ENCODE results near the gene ADAMTS8. TPM values are rescaled to one million over a fixed set of nuclear protein-coding genes. Genes with fewer than 3 reads are reported as not detected.

The ADAMTS8 gene, protein sequence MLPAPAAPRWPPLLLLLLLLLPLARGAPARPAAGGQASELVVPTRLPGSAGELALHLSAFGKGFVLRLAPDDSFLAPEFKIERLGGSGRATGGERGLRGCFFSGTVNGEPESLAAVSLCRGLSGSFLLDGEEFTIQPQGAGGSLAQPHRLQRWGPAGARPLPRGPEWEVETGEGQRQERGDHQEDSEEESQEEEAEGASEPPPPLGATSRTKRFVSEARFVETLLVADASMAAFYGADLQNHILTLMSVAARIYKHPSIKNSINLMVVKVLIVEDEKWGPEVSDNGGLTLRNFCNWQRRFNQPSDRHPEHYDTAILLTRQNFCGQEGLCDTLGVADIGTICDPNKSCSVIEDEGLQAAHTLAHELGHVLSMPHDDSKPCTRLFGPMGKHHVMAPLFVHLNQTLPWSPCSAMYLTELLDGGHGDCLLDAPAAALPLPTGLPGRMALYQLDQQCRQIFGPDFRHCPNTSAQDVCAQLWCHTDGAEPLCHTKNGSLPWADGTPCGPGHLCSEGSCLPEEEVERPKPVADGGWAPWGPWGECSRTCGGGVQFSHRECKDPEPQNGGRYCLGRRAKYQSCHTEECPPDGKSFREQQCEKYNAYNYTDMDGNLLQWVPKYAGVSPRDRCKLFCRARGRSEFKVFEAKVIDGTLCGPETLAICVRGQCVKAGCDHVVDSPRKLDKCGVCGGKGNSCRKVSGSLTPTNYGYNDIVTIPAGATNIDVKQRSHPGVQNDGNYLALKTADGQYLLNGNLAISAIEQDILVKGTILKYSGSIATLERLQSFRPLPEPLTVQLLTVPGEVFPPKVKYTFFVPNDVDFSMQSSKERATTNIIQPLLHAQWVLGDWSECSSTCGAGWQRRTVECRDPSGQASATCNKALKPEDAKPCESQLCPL
- total RNA-seq: 0.70 to 1.3 TPM (median 0.96 TPM) in 3 replicates

DNA sequence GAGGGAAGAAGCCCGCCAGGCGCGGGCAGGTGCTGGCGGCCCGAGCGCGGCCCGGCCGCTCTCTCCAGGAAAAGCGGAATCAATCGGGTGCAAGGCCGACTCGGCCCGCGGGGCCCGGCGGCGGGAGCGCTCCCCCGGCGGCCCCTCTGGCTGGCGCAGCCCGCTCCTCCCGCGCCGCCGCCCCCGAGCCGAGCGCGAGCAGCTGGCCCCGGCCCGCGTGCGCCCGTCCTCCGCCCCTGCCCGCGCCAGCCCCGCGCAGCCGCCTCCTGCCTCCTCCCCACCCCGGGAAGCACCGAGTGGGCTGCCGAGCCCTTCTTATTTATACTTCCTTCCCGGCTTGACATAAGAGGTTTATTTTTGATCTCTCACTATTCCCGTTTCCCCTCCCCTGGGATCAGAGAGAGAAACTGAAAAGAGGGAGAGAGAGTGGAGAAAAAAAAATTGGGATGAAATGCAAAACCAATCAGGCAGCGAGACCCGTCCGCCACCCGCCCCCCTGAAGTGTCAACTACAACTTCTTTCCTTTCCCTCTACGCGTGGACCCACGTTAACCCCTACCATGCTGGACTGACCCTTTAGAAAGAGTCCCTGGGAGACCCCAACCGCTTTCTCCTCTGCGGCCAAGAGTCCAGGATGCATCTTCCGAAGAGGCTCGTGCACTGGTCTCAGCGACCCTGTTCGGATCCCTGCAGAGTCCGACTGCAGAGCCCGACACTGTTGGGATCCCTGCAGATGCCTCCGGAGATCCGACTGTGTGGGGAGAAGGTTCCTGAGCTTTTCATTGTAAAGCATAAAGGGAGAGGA, at the start of gene ADAMTS8:
Gene ADAMTS8 (minus strand): TSS at position 294 of the 804 bp plus-strand sequence. CDS start 323 bp downstream, outside the sequence.
- H3K4me3 Mint-ChIP-seq: peak within 1 kb of the TSS; percentile 70
- H3K4me1 Mint-ChIP-seq: peaks cover 22% of the 10 kb centered on the region
- H3K9me3 Mint-ChIP-seq: no peaks in the 10 kb centered on the region
- H3K27me3 Mint-ChIP-seq (ENCODE audit: low read depth): peaks cover 66% of the 10 kb centered on the region
- peak within 1 kb of the TSS; percentile 30 for H3K27ac Mint-ChIP-seq
- H3K36me3 Mint-ChIP-seq: peaks cover 1% of the 10 kb centered on the region
- peak in 1 of 2 experiments; percentile 48 for DNase-seq (ENCODE audit: low spot score in 2 of 2, unreplicated experiment in 2 of 2)
- TF ChIP-seq, protein P1, sequence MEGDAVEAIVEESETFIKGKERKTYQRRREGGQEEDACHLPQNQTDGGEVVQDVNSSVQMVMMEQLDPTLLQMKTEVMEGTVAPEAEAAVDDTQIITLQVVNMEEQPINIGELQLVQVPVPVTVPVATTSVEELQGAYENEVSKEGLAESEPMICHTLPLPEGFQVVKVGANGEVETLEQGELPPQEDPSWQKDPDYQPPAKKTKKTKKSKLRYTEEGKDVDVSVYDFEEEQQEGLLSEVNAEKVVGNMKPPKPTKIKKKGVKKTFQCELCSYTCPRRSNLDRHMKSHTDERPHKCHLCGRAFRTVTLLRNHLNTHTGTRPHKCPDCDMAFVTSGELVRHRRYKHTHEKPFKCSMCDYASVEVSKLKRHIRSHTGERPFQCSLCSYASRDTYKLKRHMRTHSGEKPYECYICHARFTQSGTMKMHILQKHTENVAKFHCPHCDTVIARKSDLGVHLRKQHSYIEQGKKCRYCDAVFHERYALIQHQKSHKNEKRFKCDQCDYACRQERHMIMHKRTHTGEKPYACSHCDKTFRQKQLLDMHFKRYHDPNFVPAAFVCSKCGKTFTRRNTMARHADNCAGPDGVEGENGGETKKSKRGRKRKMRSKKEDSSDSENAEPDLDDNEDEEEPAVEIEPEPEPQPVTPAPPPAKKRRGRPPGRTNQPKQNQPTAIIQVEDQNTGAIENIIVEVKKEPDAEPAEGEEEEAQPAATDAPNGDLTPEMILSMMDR (IDR thresholded peaks at IDR 0.05; ENCODE audit: unreplicated experiment): no peak

DNA sequence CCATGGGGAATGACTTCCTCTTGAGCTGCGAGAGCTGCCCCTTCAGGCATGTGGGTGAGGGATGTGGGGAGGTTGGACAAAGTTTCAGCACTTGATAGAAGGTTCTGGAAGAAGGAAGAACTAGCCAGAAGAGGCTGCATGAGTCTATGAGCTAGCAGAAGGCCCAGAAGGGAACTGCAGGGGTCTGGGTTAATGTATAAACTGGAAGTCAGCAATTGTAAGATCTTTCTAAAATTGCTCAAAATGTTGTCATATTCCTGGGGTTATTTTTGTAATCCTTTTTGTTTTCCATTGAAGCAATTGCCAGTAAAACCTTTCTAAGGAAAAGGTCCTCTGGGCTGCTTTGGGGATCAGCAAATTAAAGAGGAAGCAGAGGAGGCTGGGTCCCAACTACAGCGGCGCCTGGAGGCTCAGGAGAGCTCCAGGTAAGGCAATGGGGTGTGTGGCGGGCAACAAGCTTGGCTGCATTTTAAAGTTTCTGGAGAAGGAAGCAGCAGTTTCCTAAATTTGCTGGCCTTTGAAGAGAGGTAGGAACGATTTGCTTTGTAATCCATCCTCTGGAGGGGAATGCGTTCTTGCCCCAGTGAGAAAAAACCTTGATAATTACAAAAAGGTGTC, 49.3 kb upstream of the ADAMTS8 start:
- H3K27ac Mint-ChIP-seq: peak overlapping the region; percentile 57
- no peak overlapping the region for H3K4me3 Mint-ChIP-seq
- H3K9me3 Mint-ChIP-seq: no peaks in the 10 kb centered on the region
- H3K4me1 Mint-ChIP-seq: peaks cover 4% of the 10 kb centered on the region
- TF ChIP-seq, protein P1 (IDR thresholded peaks at IDR 0.05; ENCODE audit: unreplicated experiment): no peak
- H3K36me3 Mint-ChIP-seq: no peaks in the 10 kb centered on the region
- no peak for DNase-seq (ENCODE audit: low spot score in 2 of 2, unreplicated experiment in 2 of 2)
- no peaks in the 10 kb centered on the region for H3K27me3 Mint-ChIP-seq (ENCODE audit: low read depth)

DNA sequence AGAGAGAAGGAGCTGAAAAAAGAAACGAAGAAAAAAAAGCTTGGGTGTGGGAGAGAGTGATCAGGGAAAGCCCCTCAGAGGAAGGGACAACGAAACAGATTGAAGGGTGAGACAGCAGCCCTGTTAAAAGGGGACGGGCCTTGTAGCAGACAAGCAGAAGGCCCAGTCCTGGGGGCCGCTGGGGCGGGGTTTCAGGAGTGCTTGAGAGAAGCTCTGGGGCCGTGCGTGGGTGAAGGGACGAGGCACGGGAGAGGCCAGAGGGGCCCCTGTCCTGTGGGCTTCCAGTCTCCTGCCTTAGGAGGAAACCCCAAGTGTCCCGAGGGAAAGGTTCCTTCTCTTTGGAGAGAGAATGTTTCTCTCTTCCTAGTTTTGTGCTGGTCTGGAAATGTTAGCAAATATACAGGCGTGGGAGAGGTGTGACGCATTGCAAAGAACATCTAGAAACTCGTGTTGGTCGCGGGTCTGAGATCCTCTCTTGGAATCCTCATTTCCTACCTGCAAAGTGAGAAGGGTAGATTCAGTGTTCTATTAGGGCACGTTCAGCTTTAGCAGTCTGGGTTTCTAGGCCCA, 48.6 kb upstream of the ADAMTS8 start:
- TF ChIP-seq, protein P1 (IDR thresholded peaks at IDR 0.05; ENCODE audit: unreplicated experiment): no peak
- no peaks in the 10 kb centered on the region for H3K27me3 Mint-ChIP-seq (ENCODE audit: low read depth)
- no peak for DNase-seq (ENCODE audit: low spot score in 2 of 2, unreplicated experiment in 2 of 2)

DNA sequence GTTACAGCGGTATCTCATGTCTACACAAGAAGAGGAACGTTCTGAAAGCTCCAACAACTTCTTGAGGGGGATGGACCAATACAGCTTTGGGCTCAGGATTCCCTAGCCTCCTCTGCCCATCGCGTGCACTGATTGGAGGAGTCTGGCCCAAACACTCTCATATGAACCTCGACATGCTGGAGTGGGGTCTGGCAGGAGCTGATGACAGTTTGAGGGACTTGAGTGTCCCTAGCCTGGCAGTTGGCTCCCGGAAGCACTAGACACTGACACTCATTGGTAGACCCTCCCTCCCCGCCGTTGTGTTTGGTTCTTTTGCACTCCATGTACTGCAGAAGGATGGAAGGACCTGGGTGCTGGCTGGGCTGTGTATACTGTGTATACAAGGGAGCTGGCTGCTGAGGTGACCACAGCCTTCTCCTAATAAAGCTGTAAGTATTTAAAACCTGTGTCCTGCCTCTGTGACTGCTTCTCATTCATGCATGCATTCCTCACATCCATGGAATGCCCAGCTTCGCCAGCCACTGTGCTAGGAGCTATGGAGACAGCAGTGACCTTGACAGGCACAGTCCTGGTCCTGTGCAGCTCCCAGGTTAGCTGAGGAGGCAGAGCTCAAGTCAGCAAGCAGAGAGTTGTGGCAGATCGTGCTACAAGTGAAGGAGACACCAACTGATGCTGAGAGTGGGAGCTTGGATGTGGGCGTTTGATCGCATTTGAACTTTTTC, 48.0 kb upstream of the ADAMTS8 start:
- TF ChIP-seq, protein P1 (IDR thresholded peaks at IDR 0.05; ENCODE audit: unreplicated experiment): no peak
- H3K27me3 Mint-ChIP-seq (ENCODE audit: low read depth): no peaks in the 10 kb centered on the region
- peaks cover 4% of the 10 kb centered on the region for H3K36me3 Mint-ChIP-seq
- peaks cover 4% of the 10 kb centered on the region for H3K4me1 Mint-ChIP-seq
- no peak for DNase-seq (ENCODE audit: low spot score in 2 of 2, unreplicated experiment in 2 of 2)
- peak overlapping the region; percentile 13 for H3K27ac Mint-ChIP-seq
- H3K9me3 Mint-ChIP-seq: no peaks in the 10 kb centered on the region
- H3K4me3 Mint-ChIP-seq: no peak overlapping the region

More for the DNA sequence above, 48.6 kb upstream of the ADAMTS8 start:
- Mint-ChIP-seq H3K9me3 (no peaks in the 10 kb centered on the region), H3K27ac (peak overlapping the region; percentile 57), H3K4me3 (no peak overlapping the region), H3K4me1 (peaks cover 4% of the 10 kb centered on the region), H3K36me3 (no peaks in the 10 kb centered on the region)

All from mesothelial cell of epicardium (in vitro differentiated cells).